WI38 (cell line): ENCODE results near the gene FKBP10.
A peak's percentile ranks its signal among the peaks of the same experiment; 100 is the strongest.
"Not testable (repeated sequence)": the region's sequence is repeated elsewhere in the genome, so short reads cannot be mapped to it uniquely, and the experiment has no call there.

Experiments used
- H3K4me3 ChIP-seq: 2 replicates; pipeline ENCODE4 v1.5.1; 2011; ENCODE audit warnings: low read depth, mild to moderate bottlenecking, control low read depth, low read length
- CTCF ChIP-seq: IDR thresholded peaks from 2 replicates; pipeline ENCODE4 v1.5.1; 2012; ENCODE audit warnings: low read depth, mild to moderate bottlenecking, control low read depth, low read length

The FKBP10 gene

DNA sequence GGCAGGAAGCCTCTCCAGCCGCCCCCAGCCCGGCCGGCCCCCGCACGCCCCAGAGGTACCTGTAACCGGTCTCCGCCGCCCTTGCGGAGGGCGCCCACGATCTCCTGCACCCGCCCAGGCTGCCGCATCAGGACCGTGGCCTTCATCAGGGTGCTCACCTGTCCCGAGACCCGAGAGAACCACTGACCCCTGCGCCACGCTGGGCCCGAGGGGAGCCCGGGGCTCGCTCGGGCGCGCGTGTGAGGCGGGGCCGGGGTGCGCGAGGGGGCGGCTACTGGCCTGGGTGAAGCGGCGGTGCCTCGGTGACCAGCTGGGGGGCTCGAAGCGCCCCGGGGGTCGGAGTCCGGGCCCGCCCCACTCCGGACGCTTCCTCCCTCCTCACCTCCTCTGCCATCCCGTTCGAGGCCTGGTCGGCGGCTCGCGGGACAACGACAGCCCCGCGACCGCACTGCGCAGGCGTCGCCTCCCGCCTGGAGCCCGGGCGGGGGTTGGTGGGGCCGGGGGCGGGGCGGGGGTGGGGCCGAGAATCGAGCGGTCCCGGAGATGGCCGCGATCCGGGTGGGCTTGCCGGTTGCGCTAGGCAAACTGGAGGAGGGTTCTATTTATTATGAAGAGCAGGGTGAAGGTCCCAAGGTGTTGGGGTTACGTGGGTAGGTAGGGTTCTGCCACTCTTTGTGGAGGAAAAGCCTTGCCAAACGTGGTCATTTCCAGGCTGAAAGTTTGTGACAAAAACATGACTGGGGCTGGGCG lies 23.2 kb downstream of the FKBP10 start, which contains the start of gene NT5C3B:
Gene NT5C3B (minus strand): TSS at position 433 of the 750 bp plus-strand sequence. CDS start 39 bp downstream, at position 394.
- TF ChIP-seq CTCF = no peak

DNA sequence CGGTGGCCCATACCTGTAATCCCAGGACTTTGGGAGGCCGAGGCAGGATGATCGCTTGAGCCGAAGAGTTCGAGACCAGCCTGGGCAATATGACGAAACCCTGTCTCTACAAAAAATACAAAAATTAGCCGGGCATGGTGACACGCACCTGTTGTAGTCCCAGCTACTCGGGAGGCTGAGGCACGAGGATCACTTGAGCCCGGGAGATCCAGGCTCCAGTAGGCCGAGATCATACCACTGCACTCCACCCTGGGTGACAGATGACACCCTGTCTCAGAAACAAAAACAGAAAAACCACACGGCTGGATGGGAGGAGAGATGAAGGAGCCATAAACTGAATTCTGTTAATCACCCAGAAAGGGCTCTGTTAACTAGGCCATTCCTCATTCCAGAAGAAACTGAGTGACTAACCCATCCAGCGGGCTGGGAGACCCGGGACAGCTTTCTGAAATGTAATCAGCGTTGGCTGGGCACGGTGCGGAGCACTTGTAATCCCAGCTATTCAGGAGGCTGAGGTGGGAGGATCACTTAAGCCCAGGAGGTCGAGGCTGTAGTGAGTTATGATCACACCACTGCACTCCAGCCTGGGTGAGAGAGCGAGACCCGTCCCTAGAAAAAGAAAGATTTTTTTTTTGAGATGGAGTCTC lies 23.9 kb downstream of the FKBP10 start:
- no peak for TF ChIP-seq CTCF
- peak overlapping the region; percentile 69 for H3K4me3 ChIP-seq

More for the DNA sequence above, 23.2 kb downstream of the FKBP10 start, which contains the start of gene NT5C3B:
- H3K4me3 ChIP-seq = peak within 1 kb of the TSS; percentile 69

DNA sequence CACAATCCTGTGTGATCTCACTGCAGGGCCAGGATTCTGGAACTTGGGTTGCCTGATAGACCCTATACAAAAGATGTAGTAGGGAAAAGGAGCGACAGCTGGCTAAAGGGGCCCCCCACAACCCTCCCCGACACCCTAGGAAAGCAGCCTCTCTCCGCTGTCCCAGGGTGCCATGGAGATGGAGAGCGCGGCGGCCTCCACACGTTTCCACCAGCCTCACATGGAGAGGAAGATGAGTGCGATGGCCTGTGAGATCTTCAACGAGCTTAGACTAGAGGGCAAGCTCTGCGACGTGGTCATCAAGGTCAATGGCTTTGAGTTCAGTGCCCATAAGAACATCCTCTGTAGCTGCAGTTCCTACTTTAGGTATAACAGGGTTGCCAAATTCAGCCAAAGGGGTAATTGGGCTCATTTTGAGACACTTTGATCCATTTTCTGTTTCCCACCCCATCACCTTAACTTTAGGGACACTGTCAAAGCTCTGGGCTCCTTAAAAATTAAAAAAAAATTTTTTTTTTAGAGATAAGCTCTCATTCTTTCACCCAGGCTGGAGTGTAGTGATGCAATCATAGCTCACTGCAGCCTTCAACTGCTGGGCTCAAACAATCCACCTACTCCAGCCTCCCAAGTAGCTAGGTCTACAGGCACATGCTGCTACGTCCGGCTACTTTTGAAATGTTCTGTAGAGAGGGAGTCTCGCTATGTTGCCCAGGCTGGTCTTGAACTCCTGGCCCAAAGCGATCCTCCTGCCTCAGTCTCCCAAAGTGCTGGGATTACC lies 25.1 kb downstream of the FKBP10 start, which contains the start of gene KLHL10:
Gene KLHL10 (plus strand): TSS at position 65 of the 778 bp plus-strand sequence. CDS start 108 bp downstream, at position 173.
- TF ChIP-seq CTCF = no peak
- no peak within 1 kb of the TSS for H3K4me3 ChIP-seq

DNA sequence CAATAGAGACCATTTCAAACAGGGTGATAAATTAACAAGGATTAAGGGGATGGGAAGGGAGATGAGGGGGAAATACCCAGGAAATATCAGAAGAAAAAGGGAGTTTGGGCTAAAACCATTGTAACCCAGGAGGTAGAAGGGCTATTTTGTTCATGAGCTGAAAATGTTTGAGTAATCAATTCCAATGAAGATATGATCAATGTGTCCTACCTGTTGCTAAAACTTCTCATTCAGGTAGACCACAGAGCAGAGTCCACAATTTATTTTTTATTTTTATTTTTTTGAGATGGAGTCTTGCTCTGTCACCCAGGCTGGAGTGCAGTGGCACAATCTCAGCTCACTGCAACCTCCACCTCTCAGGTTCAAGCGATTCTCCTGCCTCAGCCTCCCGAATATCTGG lies 26.6 kb downstream of the FKBP10 start:
- not testable (repeated sequence) for H3K4me3 ChIP-seq

GRCh38 chr17:41840781-41841180 lies 28.0 kb downstream of the FKBP10 start:
- not testable (repeated sequence) for H3K4me3 ChIP-seq

DNA sequence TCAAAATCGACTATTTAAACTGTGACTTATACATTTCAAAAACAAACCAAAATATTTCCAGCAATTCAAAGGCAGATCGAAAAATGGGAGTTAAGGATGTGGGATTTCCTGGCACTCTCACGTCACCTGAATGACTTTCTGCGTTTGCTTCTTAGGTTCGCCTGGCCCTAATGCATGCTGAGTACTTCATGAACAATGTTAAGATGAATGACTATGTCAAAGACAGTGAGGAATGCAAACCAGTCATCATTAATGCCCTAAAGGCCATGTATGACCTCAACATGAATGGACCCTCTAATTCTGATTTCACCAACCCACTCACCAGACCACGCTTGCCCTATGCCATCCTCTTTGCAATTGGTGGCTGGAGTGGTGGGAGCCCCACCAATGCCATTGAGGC lies 32.2 kb downstream of the FKBP10 start:
- no peak overlapping the region for H3K4me3 ChIP-seq
- no peak for TF ChIP-seq CTCF

DNA sequence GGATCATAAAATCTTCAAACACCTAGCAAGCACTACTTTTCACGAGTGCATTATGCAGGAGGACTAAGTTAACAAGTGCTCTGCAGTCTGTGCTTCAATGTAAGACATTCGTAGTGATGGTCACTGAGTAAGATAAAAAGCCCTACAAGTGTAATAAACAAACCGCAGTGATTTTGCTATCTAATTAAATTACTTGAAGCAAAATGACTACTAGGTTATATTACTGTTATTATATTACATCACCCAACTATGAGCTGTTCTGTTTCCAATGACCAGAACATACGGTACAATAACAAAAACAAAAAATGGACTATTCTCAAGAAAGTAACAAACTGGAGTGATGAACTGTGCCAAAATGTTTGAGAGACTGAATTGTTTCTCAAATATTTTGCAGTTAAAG lies 36.0 kb downstream of the FKBP10 start:
- H3K4me3 ChIP-seq = no peak overlapping the region
- TF ChIP-seq CTCF = no peak
